ENCODE results near the gene DIDO1.
A peak's percentile ranks its signal among the peaks of the same experiment; 100 is the strongest.

Gene DIDO1

DNA sequence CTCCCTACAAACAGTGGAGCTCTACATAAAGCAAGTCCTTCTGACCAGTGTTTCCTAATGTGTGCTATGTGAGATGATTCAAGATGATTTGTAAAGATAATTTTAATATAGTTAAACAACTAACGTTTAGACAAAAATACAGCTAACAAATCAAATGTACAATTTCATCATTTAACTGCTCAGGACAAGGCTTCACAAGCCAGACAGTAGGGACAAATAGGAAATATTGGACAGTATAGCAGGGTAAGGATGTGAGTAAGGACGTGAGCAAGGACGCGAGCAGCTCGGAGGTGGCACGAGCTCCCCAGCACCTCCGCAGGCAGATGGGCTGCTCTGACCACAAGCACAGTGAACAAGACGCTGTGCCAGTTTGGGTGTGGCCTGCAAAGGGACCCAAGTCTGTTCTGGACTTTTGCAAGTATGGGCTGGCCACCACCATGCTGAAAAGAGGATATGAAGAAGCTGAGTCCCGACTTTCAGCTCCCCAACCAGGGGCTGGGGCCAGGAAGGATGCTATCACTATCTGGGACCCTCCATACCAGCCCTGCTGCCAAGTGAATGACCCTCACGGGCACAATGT is 14.5 kb downstream of the DIDO1 start:
- no peak for DNase-seq (ENCODE audit: low read depth in 2 of 2)

DNA sequence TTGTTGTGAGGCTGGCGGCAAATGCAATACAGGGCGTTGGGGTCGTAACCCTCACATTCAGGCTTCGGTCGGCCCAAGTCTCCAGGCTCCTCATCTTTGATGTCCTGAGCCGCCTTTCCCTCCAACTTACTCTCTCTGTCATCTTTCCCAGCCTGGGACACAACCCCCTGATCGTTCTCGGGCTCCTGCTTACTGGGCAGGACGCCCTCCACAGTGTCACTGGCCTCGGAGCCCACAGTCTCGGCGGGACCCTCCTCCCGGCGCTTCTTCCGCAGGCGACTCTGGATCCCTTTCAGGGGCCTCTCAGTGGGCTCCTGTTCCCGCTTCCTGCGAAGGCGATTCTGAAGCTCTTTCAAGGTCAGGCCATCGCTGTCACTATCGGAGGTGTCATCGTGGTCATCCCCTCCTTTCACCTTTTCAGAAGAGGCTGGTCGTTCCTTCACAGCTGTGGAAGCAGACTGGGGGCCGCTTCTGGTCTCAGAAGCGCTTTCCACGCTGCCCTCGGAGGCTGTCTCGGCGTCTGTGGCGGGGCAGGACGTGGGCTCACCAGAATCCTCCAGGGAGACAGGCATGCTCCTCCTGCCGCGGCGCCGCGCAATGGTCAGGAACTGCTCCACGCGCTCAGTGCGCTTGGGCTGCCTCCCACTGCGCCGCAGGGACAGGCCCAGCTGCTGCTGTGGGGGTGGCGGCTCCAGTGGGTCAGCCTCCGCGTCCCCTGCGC is 15.4 kb downstream of the DIDO1 start:
- DNase-seq (ENCODE audit: low read depth in 2 of 2): no peak

DNA sequence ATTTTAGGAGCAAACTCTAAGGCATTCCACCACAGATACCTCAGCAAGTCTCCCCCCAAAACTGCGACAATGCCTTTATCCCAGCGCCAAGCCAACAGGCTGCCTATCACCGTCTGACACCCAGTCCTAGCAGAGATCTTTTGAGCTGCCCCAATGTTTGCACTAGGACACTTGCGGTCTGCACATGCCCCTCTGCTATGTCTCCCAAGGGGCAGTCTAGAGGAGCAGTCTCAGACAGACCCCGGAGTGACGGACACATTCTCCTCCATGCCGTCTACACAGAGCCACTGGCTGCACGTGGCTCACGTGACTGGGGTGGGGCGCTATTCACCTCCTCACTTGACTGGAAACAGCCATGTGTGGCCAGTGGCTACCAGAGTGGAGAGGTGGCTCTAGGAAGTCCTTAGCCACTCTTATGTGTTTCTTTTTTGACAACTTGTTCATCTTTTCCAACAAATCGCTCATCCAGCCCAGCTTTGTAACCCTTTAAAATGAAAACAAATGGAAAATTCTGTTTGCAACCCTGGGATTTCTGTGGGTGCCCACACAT is 16.0 kb downstream of the DIDO1 start:
- DNase-seq (ENCODE audit: low read depth in 2 of 2): no peak

DNA sequence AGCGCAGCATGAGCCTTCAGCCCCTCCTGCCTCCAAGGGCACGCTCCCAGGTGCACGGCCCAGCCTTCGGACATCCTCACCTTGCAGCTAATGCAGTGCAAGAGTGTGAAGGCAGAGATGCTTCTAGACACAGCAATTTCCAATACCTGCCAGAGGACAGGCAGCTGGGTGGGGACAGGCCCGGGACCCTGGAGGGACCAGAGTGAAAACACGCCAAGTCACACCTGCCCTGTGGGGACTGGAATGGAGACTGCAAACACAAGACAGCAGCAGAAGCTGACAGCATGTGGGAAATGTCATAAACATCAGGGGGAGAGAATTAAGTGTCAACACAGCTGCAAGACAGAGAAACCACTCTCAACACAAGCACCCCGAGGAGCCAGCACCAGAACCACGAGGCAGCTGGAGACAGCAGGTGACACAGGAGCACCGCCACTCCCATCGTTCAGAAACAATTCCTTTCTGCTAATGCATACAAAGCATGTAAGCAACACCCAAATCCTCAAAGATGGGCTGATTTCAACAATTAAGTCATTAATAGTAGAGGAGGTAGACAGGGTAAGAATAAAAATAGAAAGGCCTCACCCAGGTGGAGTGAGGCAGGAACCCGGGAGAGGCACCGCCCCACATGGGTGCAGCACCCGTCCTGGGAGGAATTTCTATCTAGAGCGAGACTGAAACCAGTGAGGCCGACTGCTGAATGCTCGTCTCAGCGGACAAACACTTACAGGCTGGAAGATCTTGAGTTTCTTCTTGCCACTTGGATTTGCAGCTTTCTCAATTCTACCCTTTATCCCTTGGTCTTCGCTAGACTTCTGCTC is 17.1 kb downstream of the DIDO1 start:
- DNase-seq (ENCODE audit: low read depth in 2 of 2): no peak

DNA sequence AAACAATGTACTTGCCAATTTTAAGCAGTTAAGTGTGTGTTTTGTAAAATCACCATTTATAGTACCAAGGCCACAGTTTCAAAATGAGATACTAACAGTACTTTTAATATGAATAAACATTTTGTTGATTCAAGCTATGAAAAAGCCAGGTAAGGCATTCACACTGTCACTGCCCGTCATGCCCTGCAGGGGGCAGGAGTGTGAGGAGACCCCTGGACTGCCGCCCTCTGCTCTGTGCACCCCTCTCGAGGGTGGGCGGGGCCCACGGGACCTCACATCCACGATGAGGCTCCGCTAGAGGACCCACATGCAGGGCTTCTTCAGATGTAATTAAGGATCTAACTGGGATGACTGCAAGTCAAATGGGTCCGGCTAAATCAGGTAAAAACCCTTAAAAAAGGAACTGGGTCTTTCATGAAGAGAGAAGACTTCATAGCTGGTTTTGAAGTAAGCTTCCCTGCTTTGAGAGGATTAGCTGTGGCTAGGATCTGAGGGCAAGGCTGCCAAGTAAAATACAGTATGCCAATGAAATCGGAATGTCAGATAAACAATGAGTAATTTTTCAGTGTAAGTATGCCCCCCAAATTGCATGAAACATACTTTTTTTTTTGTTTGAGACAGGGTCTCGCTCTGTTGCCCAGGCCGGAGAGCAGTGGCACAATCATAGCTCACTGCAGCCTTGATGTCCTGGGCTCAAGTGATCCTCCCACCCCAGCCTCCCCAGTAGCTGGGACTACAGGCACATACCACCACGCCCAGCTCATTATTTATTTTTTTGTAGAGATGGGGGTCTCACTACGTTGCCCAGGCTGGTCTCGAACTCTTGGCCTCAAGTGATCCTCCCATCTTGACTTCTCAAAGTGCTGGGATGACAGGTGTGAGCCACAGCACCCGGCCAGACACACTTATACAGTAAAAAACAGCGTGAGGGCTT is 18.7 kb downstream of the DIDO1 start:
- DNase-seq (ENCODE audit: low read depth in 2 of 2): no peak

DNA sequence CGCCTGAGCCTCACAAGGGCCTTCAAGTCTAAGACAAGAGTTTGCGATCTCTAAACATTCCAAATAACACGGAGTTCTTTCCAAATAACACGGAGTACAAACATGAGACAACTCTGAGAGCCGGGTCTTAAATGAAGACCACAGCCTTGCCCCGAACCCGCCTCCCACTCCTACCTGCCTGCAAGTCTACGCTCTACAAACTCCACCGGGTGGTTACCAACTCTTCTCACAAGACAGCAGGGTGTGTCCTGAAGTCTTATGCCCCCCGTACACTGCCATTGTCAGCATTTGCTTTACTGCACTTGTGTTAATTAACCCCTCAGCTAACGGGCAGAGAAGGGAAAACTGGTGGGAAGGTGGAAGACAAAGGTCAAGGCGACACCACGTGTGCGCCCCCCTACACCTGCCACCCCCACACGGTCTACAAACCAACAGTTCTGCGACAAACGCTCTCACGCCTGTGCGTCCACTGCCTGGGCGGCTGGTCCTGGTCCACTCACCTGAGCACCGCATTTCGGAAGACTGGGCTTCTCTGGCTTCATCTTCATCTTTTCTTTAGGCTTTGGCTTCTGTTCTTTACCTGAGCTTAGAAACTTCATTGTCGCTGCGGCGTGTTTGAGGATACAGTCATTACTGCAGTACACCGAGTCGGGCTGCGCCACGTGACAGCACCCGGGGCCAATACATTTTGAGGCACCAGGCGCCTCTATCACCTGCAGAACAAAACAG is 19.5 kb downstream of the DIDO1 start:
- DNase-seq (ENCODE audit: low read depth in 2 of 2): no peak

DNA sequence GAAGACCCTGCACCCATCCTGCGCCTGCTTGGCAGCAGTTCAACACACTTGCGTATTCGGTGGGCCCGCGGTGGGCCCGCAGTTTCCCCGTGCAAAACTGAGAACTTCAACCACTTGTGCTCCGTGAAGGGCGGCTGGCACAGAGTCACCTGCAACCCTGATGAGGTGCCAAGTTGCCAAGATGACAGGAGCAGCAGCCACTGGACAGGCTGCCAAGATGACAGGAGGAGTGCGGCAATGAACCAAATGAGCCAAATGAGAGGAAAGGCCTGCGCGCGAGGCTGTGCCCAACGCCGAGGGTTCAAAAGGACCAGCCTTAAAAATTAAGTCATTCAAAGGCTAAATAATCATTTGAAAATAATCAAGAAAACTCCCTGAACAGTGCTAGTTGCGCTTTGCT is 20.1 kb downstream of the DIDO1 start:
- no peak for DNase-seq (ENCODE audit: low read depth in 2 of 2)

DNA sequence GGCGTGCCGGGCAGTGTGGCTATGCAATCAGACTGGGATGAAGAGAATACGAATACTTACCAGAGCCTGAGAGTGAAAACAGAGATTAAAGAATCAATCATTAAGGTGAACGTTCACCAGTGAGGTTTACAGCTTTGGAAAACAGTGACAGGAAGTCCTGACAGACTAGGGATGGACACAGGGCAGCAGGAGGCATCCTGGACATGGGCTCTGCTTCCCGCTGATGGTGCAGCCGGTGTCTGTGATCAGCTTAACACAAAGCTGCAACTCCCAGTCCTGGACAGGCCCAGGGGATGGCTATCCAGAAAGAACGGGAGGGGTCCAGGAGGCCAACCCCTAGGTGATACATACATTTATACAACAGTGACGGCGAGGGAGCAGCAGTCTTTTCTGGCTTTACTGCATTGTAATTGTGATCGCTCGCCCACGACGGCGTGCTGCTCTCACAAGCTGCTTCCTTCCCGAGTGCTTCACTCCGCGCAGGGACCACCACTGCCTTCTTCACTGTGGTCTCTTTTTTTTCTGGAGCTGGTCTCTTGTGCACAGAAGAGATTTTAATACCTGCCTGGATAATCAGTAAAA is 20.7 kb downstream of the DIDO1 start:
- no peak for DNase-seq (ENCODE audit: low read depth in 2 of 2)

DNA sequence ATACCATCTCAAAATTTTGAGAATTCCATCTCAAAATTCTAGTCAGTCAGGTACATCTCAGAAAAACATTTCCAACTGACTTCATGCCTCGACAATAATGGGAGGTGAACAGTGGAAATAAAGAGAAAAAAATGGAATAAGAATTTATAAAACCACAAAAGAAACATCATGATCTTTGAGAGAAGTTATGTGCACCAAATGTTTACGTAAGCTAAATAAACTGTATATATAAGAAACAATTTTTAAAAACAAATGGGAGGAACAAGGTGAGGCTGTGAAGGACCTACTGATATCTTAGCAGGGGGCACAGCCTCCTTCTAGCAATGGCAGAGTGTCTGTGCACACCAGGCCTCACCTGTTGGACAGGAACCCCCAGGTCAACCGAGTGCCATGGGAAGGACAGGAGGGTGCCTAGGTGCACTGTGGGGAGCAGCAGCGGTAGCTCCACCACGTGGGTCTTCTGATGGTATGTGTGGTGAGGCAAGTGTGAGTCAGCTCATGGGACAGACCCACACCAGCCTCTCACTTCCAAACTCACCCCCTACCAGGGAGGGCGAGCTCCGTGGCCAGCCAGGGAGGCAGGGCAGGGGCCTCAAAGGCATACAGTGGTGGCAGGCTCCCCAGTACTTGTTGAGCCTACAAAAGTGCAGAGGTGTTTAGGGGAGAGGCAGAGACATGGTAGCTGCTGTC is 23.2 kb downstream of the DIDO1 start:
- DNase-seq (ENCODE audit: low read depth in 2 of 2): no peak

DNA sequence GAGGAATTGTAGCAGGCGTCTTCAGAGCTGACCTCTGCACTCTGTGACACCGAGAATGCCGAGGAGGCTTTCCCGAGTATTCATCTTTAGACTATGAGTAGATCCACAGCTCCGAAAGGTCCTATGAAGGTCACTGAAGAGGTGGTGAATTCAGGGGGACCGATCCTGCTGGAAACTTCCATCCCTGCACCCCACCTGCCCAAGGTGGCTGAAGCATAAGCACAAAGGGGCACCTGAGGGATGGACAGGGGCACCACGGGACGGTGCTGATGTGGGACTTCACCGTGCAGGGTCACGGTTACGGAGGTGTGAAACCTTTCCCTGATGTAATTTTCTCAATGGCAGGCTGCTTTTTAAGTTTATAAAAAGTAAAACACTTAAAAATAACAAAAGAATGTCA is 24.4 kb downstream of the DIDO1 start:
- DNase-seq (ENCODE audit: low read depth in 2 of 2): no peak

DNA sequence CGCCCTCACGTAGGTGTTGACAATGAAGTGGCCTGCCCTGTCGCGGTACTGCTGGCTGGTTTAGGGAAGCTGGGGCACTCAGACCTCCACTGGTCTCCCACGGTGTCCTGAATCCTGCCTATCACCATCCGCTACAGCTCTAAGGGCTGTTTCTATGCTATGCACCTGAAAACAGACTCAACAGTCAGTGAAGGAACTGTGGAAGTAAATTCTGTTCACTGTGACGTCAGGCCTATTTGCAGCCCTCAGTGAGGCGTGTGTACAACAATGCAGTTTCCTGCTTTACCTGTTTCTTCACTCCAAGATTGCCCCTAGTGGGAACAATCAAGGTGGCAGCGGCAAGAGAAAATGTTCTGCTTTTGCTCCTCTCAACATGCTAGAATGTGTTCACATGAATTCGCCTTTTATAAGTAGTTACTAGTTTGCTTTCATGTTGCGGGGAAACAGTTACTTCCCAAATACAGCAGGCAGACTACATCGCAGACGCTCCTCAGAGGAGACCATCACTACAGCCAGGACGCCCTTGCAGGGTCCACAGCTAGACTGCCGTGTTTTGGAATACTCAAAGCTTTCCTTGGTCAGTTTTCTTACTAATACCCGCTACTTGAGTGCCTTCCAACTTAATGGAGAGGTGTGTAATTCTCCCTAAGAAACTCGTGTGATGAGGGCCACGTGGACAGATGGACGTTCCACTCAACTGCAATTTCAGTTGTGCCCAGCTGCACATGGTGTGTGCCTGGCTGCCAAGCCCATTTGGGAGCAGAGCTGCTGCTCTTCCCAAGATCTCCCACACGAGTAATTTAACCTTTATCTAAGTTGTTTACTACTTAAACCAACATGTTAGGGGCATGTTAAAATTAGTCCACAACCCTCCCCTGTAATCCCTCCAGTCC is 25.4 kb downstream of the DIDO1 start:
- DNase-seq (ENCODE audit: low read depth in 2 of 2): no peak

DNA sequence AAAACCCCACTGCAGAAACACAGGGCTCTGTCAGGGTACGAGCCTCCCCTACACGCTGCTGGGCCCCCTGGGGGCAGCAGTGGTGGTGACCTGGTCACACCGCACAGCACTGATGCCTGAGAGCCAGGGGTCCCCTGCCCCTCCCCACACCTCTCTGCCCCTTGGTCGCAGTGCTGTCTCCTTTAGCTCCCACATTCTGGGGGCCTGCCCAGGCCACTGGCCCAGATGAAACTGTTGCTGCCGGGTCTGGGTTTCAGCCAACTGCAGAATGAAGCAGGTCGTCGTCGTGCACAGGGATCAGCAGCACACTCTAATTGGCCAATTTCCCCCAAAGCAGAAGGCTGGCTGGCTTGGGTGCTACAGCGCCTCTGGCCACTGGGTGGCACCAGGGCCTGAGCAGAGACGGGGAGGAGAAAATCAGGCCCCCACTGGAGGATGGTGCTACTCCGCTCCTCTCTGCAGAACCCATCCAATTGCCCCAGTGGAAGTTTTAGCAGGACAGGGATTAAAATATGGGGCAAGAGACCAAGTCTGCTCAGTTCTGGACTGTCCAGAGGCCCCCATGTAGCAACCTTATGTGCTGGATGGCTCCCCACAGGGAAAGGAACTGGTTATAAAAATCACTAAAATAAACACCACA is 26.1 kb downstream of the DIDO1 start:
- DNase-seq (ENCODE audit: low read depth in 2 of 2): peak; percentile 34 to 39

DNA sequence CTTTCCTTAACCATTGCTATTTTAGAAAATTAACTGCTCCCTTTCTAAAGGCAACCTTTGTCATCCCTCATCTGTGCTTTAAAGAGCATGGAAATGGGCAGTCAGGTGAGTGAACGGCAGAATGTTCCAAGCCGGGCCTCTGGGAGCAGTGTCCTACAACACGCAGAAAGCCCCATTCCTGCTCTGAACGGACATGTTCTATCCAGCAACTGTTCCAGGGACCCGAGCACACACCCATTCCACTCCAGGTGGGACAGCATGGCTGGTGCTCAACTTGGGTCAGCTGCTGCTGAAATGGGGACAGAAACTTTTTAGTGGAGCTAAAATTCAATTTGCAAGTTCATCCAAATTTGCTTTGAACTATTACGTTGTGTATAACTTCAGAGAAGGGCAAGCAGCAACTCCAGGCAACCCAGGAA is 26.7 kb downstream of the DIDO1 start:
- no peak for DNase-seq (ENCODE audit: low read depth in 2 of 2)

DNA sequence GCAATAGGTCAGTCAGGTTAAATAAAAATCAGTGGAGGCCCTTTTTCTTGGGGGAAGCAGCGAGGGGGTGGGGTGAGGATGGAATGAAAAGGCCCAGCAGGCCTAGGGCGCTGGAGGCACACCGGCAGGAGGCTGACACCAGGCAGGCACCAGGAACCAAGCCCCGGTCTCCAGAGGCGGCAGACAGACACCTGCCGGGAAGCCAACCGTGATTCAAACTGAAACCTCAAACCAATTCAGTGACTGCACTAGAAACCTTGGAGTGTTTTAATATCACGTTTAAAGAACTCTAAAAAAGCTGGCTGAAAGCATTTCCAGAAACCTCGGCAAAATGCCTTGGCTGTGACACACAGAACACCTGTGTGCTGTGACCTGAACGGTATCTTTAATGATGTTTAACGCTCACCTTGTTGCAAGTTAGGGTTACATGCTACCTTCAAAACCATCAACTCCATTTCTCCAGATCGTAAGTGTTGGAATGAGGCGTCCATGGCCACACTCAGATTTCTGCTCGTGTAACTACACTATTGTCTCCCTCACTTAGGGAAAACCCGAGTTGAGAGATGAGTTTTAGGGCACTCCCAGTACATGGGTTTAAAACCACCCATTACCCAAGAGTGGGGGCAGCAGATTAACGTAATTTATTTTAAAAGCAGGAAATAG is 27.2 kb downstream of the DIDO1 start:
- no peak for DNase-seq (ENCODE audit: low read depth in 2 of 2)

DNA sequence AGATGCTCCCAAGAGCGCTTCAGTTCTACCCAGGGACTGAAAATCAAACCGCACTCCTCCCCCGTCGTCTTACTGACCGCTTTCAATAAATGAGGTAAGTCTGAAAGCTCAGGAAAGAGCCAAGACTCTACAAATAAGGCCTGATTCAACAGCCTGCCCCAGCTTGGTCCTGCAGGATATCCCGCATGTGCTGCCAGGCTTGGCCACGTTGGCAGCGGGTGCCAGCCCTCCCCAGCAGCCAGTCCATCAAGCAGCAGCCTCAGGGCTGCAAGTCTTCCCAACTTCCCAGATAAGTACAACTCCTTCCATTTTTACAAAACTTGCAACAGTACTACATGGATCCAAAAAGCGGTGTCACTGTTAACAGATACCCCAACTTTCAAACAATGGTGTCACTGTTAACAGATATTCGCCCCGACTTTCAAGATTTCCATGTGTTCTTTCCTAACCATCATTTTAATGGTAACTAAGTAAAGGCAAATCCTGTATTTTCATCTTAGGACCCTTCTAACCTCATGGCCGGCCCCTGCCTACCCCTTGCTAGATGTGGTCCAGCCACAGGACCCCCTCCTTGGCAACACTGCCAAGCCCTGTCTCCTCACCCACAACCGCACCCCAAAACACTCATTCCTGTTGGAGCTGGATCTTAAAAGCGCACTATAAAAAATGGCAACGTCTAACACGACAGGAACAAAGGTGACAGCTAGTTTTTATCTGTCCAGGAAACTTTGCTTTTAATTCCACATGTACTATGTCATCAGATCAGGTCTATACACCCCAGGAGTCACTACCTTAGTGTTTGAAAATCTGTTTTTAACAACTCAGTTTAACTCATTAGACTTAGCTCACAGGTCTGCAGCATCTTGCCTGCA is 28.0 kb downstream of the DIDO1 start:
- DNase-seq (ENCODE audit: low read depth in 2 of 2): no peak

DNA sequence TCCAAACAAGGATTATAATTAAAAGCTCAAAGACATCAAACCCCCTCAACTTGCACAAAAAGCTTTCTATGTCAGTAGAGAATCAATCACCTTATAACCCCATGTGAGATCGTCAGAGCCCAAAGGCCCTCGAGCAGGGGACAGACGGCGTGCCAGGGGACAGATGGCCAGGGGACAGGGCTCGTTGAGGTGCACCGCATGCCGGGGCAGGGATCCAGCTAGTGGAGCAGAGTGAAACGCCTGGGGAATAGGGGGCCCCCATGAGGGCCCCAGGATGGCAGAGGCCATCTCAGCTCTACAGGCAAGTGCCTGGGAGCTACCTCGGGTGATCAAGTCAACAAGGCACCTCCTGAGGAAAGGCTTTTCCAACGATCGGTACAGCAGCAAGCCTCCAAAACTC is 28.6 kb downstream of the DIDO1 start:
- no peak for DNase-seq (ENCODE audit: low read depth in 2 of 2)

DNA sequence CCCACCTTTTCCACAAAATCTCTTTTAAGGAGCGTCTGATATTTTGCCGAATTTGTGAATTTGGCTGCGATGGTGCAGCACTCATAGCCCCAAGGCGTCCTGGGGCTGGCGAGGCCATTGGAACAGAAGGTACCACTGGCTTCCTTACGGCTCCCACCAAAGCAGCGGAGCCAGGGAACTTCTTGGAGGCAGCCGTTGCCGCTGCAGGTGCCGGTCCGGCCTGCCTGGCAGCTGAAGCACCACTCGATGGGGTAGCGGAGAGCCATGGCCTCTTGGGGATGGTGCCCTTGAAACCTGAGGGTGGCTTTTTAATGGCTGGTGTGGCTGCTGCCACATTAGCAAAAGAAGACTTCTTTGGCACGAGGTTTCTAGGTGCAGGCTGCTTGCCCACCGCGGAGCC is 29.8 kb downstream of the DIDO1 start:
- no peak for DNase-seq (ENCODE audit: low read depth in 2 of 2)

All from stimulated activated CD4-positive, alpha-beta T cell treated with anti-CD3 and anti-CD28 coated beads, Interleukin-1b, Interleukin-23, amount 100 ng/mL, for 1 hour (primary cell).